Activated gamma-delta T cell treated with anti-CD3 and anti-CD28 coated beads, Interleukin-2, amount 50 U/mL, for 16 hours (primary cell): ENCODE measurements around the gene CTCF.

Experiments used
- DNase-seq: peaks from one replicate; pipeline ENCODE4 v3.0.0-alpha.2; 2020; ENCODE audit warnings: low read depth

The CTCF gene

GRCh38 chr16:67679935-67680897 is 117.9 kb downstream of the CTCF start:
- no peak for DNase-seq

- no peak for DNase-seq
These were observed 121.4 kb downstream of the CTCF start for GRCh38 chr16:67683767-67684166.

DNA sequence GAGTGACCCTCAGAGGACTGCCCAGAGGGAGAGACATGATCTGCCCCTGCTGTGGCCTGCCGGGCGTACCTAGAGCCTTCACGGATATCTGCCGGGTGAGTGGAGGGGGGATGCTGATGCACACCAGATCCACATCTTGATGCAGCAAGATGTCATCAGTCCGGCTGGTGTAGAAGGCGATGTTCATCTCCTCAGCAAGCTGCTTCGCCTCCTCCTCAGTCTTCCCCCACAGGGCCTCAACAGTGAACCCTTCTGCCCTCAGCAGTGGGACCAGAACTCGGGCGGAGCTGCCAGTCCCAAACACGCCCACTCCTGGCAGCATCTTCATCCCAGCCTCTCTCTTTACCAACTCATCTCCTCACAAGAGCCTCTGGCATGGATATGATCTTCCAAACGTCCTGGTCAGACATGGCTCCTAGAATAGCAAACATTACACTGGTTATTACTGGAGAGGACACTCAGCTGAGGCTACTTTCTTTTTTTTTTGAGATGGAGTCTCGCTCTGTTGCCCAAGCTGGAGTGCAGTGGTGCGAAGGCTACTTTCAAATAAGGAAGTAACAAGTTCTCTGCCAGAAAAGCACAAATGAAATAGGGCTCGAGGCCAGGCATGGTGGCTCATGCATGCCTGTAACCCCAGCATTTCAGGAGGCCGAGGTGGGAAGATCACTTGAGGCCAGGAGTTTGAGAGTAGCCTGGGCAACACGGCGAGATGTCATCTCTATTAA is 123.2 kb downstream of the CTCF start:
- no peak for DNase-seq
